HG02981 (cell line): Measurements from ENCODE around the gene CCL5.
"Not testable (repeated sequence)": the region's sequence is repeated elsewhere in the genome, so short reads cannot be mapped to it uniquely, and the experiment has no call there.

Experiments used
- ATAC-seq: cut with Tn5 transposase; IDR thresholded peaks from one replicate; pipeline ENCODE4 v1.9.1; 2021; ENCODE audit warnings: mild to moderate bottlenecking, moderate library complexity; ENCODE audit not compliant: unreplicated experiment

CCL5 gene

DNA sequence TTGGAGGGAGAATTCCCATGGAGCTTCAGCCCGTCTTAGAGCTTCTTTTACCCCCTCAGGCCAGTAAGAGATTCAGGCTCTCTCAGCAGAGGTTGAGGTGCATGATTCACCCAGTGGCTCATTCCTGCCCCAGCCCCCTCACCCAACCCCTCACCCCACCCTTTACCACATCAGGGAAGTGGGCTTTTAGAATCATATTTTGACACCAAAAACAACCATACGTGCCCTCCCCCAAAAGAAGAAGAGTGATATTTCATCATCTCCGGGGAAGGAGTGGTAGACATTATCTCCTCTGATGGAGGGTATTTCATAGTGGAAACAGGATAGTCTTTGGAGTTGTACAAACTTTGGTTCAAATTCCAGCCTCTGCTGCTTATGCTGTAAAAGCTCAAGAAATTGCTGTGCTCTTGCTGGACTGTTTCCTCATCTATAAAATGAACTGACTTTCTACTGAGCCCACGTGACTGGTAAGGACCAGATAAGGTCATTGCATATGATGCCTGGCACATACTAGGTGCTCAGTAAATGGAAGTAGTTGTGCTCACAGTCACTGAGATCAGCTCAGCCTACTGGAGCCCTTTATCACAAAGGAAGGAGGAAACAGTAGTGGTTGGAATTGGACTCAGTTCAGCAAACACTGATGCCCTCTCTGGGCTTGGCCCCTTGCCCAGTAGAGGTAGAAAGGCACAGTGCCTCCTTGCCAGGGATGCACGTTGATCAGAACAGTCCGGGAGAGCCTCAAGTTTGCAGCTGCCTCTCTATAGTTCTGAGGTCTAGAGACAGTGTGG lies 18.3 kb upstream of the CCL5 start:
- no peak for ATAC-seq

DNA sequence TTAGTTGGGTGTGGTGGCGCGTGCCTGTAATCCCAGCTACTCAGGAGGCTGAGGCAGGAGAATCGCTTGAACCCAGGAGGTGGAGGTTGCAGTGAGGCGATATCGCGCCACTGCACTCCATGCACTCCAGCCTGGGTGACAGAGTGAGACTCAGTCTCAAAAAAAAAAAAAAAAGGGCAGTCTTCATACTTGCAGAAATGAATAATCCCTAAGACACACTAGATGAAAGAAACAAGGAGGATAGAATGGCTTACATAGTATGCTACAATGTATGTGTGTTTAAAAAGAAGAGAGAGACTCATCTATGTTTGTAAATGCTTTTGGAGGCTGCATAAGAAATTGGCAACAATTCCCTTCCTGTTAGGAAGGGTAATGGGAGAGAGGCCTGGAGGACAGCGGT lies 17.6 kb upstream of the CCL5 start:
- not testable (repeated sequence) for ATAC-seq

DNA sequence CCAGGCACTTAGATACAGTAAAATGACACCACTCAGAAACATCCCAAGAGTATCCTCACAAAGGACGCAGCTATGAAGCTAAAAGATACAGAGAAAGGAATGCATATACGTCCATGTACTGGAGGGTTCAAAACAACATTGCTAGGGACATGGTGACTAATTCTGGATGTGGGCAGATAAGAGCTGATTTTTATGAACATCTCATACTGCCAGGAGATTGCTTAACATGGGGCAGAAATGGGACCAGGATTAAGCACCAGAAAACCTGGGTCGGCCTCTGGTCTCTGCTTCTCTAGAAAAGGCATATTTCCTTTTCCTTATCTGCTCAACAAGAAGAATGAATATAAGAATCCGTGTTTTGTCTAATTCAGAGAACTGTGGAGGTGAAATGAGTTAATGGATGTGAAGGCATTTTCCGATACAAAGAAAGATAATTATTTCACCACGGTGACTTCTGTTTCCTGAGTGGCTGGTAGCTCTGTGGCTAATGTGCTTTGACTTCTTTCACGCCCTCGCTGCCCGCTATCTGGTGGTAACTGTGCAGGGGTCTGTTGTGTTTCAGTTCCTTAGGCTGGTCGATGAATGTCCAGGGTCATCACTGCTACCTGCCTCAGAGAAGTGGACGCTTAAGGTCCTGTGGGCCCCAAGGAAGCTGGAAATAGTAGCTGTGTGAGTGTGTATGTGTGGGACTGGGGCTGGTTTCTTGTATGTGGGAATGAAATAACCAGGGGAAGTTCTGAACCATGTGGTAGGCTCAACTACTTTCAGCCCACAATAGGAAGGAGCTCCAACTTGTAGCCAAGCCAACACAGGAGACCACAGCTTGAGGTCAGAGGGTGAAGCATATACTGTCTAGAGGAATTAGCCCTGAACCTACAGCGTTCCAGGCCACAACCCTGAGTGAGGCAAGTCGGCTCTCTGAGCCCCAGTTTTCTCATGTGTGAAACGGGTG lies 15.8 kb upstream of the CCL5 start:
- no peak for ATAC-seq

DNA sequence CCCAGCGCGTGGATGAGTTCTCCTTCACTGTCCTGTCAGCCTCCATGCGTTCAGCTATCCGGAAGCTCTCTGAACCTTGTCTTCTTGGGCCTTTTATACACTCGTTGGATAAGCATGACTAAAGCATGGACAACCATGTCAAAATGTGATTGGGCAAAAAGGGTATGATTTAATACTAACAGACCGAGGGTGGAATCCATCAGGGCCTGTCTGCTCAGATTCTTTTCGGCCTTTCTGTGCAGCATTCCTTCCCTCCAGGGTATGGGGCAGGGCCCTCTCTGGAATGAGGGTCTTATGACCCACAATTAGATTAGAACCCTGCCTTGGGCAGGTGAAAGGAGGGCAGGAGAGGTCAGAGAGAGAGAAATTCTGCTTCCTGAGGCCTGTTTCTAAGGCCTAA lies 14.0 kb upstream of the CCL5 start:
- no peak for ATAC-seq

DNA sequence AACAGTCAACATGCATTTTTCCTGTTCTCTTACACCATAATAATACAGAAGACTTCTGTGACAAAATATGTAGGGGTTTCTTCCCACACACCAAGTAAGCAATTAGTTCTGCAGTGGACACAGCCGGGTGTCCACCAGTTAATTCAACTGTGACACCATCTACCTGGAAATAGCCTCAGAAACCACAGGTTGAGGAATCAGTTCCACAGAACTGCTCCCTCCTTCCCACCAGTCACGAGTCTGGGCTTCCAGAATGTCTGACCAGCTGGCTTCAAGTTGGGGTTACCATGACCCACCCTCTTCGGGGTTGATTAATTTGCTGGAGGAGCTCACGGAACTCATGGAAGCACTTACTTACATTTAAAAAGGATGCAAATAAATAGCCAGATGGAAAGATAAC lies 13.6 kb upstream of the CCL5 start:
- ATAC-seq: no peak

DNA sequence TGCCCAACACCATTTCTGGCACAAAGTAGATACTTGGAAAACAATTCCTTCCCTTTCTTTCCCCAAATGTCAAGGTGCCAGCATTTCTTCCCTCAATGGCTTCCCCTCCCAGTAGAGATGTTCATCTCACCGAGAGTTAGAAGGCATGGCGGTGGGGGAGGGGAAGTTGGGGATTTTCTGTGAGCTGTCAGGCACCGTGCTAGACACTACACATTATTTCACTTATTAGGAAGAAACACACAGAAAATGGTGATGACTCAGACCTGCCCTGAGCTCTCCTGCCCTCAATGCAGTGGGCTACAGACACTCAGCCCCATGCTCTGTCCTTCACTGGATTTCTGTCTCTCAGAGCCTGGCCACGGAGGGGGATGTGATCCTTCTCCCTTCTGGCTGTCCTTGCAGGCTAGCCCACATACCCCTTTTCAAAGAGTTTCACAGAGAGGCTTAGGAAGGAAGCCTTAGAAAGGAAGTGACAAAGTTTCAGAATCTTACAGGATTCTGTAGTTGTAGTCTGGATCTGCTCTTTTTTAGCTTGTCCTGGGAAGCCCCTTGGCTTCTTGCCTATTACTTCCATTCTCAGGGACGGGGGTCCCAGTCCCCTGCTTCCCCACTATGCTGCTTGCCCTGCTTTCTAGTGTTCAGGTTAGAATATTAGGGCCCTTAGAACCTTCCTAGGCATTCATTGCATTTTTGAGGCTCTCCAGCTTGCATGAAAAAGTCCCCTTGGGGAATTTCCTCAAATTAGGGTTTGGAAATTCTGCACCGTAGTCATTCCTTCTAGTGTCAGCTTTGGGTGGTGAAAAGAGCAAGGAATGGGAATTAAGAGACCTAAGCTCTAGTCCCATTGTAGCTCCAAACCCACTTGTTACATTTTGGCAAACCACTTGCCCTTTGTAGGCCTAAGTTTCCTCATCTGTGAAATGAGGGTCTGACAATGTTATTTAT lies 12.2 kb upstream of the CCL5 start:
- no peak for ATAC-seq

DNA sequence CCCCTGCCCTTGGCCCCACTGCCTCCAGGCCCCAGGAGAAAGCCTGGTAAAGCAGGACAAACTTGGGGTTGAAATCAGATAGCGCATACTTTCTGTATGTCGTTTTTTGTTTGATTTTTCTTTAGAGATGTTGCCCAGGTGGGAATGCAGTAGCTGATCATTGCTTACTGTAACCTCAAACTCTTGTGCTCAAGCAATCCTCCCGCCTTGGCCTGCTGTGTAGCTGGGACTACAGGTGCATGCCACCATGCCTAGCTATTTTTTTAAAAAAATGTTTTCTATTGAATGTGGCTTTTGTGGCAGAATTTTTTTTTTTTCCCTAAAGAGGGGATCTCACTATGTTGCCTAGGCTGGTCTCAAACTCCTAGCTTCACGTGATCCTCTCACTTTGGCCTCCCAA lies 11.1 kb upstream of the CCL5 start:
- ATAC-seq: no peak

DNA sequence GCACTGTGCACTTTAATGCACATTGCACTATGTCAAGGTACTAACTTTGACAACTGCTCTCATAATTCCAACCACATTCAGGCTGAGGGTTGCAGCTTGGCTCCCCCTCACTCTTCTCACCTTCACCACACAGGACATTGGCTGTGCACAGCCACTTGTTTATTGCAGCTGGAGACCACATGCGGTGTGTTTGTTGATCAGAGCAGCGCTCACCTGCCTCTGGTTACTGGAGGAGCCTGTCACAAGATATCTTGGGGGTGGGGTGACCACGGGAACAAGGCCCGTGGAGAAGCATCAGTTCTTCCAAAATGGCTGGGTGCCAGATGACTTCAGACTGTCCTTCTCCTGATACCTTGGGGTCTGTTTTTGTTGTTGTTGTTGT lies 10.6 kb upstream of the CCL5 start:
- no peak for ATAC-seq

DNA sequence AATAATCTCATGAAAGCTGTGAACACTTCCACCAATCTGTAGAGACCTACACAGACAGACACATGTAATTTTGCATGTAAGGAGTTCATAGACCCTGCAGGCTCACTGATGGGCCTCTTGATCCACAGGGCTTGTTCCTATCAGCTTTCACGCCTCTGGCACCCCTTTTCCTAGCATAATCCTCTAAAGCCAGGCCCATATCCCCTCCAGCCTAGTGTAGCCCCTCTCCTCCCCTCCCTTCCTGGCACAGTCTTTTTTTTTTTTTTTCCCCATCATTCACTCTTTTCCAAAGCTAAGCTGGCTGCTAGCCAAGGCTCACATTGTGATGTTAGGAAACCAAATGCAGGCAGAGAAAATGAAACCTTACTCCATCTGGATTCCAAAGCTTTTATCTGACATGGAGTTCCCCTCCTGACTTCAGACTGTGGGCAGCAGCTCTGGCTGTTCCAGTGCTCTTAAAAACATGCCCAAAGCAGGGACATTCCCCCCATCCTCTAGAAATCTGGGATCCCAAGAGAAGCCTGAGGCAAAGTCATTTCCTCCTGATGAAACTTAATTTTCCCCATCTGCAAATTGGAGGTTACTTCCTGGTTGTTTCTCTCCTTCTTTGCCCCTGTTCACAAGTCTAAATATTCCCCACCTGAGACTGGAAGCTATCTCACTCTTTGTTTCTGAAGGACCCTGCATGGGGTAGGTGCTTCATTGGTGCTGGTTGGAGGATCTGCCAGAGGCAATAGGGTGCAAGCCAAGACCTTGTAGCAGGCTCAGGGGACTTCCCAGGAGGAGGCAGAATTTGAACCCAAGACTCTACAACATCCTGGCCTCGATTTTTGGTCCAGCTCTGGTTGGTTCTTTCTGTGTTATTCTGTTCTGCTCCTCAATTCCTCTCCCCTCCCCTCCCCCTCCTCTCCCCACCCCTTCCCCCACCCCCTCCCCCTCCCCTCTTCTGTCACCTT lies 9.9 kb upstream of the CCL5 start:
- no peak for ATAC-seq

DNA sequence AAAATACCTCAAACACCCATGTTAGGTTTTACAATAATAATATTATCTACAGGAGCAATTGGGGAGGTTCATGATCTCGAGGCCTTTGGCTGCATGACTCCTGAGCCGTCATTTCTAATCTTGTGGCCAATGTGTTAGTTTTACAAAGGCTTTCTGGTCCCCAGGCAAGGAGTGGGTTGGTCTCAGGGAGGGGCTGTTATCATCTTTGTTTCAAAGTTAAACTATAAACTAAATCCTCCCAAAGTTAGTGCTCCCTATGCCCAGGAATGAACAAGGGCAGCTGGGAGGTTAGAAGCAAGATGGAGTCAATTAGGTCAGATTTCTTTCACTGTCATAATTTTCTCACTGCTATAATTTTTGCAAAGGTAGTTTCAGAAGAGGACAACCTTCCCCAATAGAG lies 9.1 kb upstream of the CCL5 start:
- no peak for ATAC-seq

DNA sequence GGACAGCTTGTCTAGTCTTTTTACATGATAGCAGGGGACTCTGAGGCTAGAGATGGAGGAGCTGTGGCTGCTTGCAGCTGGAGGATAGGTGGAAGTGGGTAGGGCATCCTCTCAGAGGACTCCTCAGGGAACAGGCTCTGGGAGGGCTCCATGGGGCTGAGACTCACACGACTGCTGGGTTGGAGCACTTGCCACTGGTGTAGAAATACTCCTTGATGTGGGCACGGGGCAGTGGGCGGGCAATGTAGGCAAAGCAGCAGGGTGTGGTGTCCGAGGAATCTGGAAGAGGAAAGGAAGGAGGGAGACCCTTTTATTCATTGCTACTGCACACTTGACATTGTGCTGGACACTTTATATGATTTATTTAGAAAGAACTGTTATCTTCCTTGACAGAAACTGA lies 1.8 kb downstream of the CCL5 start:
- ATAC-seq: no peak

DNA sequence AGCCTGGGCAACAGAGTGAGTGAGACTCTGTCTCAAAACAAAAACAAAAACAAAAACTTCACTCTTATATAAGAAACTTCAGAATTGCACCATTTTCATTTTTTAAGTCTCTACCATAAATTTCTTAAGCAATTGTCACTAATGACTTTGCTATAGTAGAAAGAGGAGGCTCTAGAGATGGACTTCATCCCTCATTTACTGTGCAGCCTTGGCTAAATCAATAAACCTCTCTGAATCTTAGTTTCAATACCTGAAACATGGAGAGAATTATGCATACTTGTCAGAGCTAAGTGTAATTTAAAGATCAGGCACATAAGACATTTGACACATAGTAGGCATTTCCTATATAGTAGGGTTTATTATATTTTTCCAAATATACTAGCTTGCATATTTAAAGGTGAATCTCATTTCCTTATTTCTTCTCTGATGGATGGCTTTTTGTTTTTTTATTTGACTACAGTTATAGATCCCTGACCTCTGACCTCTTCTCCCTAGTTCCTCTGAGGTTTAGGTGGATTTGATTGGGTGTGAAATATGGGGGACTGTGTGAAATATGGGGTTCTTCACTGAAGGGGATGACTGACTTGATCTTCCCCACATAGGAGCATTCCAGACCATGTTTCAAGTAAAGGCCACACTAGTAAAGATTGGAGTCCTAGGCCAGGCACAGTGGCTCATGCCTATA lies 2.7 kb downstream of the CCL5 start:
- no peak for ATAC-seq

DNA sequence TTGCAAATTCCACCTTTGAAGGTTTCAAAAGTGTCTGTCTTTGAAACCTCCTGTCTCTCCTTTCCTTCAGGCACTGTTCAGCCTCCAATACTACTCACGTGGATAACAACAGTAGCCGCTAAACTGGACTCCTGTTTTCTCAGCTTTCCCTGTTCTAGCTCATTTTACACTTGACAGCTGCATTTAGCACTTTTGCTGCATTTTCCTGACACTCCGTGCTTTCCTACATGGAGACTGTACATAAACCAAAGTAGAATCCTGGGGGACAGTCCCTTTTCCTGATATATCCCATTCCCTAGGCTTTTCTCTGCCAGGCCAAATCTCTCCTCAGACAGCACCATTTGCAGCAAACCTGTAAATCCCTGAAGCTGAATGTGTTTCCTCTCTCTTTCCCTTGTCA lies 3.6 kb downstream of the CCL5 start:
- no peak for ATAC-seq

DNA sequence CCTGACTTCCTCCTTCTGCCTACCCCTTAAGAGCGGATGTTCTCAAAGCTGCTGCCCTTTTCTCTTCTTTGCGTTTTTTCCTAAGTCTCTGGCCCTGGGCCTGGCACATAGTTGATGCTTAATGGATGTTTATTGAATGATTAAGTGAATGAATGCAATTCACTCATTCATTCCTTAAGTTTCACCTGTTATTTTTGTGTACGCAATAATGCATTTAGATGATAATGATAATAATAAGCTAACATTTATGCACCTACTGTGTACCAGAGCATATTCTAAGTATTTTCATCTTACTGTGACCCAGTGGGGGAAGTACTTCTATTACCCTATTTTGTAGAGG lies 4.4 kb downstream of the CCL5 start:
- ATAC-seq: no peak

DNA sequence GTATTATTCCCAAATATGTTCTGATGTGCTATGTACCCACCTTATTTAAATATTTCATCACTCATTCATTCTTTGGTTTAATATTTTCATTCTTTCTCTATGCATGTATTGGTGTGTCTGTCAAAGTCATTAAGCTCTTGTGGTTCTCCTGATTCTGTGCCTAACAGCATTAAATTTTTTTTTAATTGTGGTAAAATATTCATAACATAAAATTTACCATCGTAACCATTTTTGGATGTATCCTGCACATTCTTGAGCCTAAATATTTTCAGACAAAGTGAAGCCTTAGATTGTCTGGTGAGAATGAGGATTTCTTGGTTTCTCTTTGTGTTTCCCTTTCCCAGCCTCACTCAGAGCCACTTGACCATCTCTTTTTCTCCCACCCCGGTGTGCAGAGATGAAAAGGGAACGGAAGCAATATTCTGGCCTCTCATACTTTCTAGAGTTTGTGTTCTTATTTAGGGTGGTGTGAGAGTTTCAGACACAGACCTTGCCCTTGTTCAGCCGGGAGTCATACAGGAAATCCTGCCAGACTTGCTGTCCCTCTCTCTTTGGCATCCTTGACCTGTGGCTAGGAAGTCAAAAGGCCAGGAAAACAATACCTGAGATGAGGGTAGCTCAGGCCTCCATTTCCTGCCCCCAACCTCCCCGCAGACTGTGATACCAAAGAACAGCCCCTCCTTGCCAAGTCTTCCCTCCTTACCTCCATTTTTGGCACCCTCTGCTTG lies 4.9 kb downstream of the CCL5 start:
- no peak for ATAC-seq

DNA sequence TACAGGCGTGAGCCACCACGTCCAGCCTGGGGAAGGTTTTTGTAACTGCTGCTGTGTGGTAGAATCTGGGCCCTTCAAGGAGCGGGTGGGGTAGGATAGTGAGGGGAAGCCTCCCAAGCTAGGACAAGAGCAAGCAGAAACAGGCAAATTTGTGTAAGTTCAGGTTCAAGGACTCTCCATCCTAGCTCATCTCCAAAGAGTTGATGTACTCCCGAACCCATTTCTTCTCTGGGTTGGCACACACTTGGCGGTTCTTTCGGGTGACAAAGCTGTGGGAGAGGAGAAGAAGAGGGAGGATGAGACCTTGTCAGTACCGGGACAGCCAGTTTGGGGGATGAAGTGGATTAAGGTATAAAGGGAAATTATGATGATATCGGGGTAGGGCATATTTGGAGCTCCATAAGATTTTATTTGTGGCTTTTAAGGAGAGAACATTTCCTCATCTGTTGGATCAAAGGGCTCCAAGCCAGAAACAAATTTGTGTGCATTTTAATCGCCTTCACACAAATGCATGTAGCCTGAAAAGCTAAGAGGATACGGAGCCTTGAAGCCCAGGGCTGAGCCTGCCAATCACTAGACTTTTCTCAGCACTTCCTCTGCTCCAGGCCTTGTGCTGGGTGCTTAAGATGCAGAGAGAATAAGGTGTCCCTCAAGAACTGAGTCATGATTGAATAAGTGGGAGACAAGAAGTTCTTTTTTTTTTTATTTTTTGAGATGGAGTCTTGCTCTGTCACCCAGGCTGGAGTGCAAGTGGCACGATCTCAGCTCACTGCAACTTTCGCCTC lies 7.8 kb downstream of the CCL5 start:
- ATAC-seq: no peak

DNA sequence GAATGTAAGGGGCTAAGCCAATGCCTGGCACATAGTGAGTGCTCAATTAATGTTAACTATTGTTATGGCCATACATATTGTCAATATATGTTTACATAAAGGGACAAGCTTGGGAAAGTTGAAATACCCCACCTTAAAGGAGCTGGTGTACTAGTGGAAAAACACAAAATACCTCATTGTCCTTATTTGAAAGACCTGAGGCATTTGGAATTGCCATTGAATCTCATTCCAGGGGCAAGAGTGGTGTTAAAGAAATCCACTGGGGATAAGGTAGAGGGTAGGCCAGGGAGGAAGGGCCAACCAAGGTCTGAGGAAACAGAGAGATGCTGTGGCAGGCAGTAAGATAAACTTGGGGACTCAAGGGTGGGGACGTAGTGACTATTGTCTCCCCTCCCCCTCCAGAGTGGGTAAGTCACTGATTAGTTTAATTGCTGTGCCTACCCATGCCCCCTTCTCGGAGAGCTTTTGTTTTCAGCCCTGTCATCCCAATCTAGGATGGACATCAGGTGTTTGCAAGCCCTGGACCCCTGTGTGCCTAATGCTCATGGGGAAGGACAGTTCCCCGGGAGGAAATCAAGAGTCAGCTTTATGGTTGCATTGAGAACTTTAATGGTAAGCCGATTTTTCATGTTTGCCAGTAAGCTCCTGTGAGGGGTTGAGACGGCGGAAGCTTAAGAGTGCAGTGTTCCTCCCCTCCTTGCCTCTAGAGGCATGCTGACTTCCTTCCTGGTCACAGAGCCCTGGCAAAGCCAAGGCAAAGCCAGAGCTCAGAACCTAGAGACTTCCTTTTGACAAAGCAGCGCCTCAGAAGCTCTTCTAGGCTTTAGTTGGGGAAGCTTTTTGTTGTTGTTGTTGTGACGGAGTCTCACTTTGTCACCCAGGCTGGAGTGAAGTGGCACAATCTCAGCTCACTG lies 9.0 kb downstream of the CCL5 start:
- no peak for ATAC-seq
